ENCODE measurements around the gene KCNS3.
A peak's percentile ranks its signal among the peaks of the same experiment; 100 is the strongest.

KCNS3 gene

GRCh38 chr2:17879137-17879912 lies 858 bp downstream of the KCNS3 start:
- DNase-seq: no peak

GRCh38 chr2:17879913-17880274 lies 1.4 kb downstream of the KCNS3 start:
- no peak for DNase-seq

- DNase-seq: no peak
Observed at GRCh38 chr2:17892770-17893534, 14.5 kb downstream of the KCNS3 start.

- DNase-seq: no peak
Observed at GRCh38 chr2:17894005-17894404, 15.5 kb downstream of the KCNS3 start.

GRCh38 chr2:17894556-17894955 lies 16.1 kb downstream of the KCNS3 start:
- DNase-seq: no peak

GRCh38 chr2:17899871-17900270 lies 21.4 kb downstream of the KCNS3 start:
- no peak for DNase-seq

- no peak for DNase-seq
Observed at GRCh38 chr2:17901246-17901645, 22.8 kb downstream of the KCNS3 start.

- DNase-seq: no peak
Observed at GRCh38 chr2:17910980-17911379, 32.5 kb downstream of the KCNS3 start.

- DNase-seq: no peak
Observed at GRCh38 chr2:17911491-17912260, 33.2 kb downstream of the KCNS3 start.

- DNase-seq: no peak
Observed at GRCh38 chr2:17912266-17912691, 33.8 kb downstream of the KCNS3 start.

- no peak for DNase-seq
Observed at GRCh38 chr2:17915099-17915498, 36.6 kb downstream of the KCNS3 start.

- DNase-seq: no peak
Observed at GRCh38 chr2:17915811-17916518, 37.5 kb downstream of the KCNS3 start.

GRCh38 chr2:17916584-17916983 lies 38.1 kb downstream of the KCNS3 start:
- no peak for DNase-seq

GRCh38 chr2:17918789-17919188 lies 40.3 kb downstream of the KCNS3 start:
- peak in 1 of 2 donors; percentile 13 for DNase-seq

GRCh38 chr2:17930773-17931172 lies 52.3 kb downstream of the KCNS3 start:
- DNase-seq: no peak

GRCh38 chr2:17933256-17933655 lies 54.8 kb downstream of the KCNS3 start:
- DNase-seq: no peak

- no peak for DNase-seq
Observed at GRCh38 chr2:17934721-17935120, 56.3 kb downstream of the KCNS3 start.

GRCh38 chr2:17935242-17935885 lies 56.9 kb downstream of the KCNS3 start:
- DNase-seq: no peak

GRCh38 chr2:17936599-17936998 lies 58.1 kb downstream of the KCNS3 start:
- DNase-seq: no peak

- no peak for DNase-seq
Observed at GRCh38 chr2:17940091-17940630, 61.7 kb downstream of the KCNS3 start.

- no peak for DNase-seq
Observed at GRCh38 chr2:17943444-17943843, 65.0 kb downstream of the KCNS3 start.

GRCh38 chr2:17947113-17947512 lies 68.6 kb downstream of the KCNS3 start:
- no peak for DNase-seq
